Measurements from ENCODE around the gene WDR64.

Gene WDR64

DNA sequence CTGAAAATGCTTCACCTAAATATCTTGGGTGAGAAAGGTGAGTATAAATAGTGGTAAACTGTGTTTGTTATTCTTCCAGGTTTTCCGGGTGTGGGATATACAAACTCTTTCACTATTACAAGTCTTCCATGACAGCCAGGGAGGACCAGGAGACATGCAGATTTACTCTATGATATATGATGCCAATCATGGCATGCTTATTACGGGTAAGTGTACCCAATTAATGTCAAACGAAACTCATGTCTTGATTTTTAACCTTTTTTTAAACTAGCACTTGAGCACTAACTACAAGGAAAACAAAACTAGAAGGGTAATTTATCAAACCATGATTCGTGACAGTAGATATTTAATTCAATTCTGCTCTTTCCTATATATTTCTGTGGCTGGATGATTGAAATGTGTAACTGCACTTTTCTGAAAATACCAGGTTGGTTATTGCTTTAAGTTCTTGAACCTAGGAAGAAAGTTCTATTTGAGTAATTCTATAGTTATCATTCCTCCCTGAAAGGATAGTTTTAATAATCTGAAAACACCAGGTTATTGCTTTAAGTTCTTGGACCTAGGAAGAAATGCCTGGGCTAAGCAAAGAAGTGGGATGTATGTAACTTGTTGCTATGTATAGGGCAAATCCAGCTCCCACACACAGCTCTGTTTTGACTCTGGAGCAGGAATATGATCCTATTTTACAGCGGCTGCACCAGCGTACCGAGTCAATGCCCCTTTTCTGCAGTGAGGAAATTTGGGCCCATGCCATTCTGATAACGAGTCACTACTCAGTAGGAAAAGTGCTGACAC is 86.4 kb downstream of the WDR64 start:
- no peaks in the 10 kb centered on the region for H3K9me3 ChIP-seq (ENCODE audit: control insufficient read depth in 2 of 2, low read length in 2 of 2)
- H3K4me1 ChIP-seq (ENCODE audit: control insufficient read depth, insufficient read depth, low read length), result no peaks in the 10 kb centered on the region
- H3K36me3 ChIP-seq (ENCODE audit: control insufficient read depth in 2 of 2, insufficient read depth in 2 of 2, low read length in 2 of 2), result no peaks in the 10 kb centered on the region
- H3K4me3 ChIP-seq (ENCODE audit: low read length in 2 of 2), result no peak overlapping the region
- no peak overlapping the region for H3K27ac ChIP-seq (ENCODE audit: low read length)
- no peaks in the 10 kb centered on the region for H3K27me3 ChIP-seq (ENCODE audit: control insufficient read depth in 1 of 2, insufficient read depth in 2 of 2, low read length in 2 of 2)
- no peak overlapping the region for H3K9ac ChIP-seq (ENCODE audit: low read length in 2 of 2)

DNA sequence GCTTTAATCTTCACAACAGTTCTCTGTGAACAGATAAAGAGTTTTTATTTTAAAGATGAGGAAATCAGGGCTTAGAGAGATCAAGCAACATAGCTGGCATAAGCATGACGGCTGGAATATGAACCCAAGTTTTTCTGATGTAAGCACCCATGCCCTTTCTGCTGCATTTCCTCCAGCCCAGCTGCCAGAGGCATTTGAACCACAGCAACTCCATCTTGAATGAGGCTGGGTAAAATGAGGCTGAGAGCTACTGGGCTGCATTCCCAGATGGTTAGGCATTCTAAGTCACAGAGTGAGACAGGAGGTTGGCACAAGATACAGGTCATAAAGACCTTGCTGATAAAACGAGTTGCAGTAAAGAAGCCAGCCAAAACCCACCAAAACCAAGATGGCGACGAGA is 90.0 kb downstream of the WDR64 start:
- Histone ChIP-seq H3K4me3 (ENCODE audit: low read length in 2 of 2) (no peak overlapping the region), H3K9me3 (ENCODE audit: control insufficient read depth in 2 of 2, low read length in 2 of 2) (no peaks in the 10 kb centered on the region), H3K36me3 (ENCODE audit: control insufficient read depth in 2 of 2, insufficient read depth in 2 of 2, low read length in 2 of 2) (no peaks in the 10 kb centered on the region), H3K9ac (ENCODE audit: low read length in 2 of 2) (no peak overlapping the region), H3K27me3 (ENCODE audit: control insufficient read depth in 1 of 2, insufficient read depth in 2 of 2, low read length in 2 of 2) (no peaks in the 10 kb centered on the region), H3K4me1 (ENCODE audit: control insufficient read depth, insufficient read depth, low read length) (no peaks in the 10 kb centered on the region), H3K27ac (ENCODE audit: low read length) (no peak overlapping the region)

DNA sequence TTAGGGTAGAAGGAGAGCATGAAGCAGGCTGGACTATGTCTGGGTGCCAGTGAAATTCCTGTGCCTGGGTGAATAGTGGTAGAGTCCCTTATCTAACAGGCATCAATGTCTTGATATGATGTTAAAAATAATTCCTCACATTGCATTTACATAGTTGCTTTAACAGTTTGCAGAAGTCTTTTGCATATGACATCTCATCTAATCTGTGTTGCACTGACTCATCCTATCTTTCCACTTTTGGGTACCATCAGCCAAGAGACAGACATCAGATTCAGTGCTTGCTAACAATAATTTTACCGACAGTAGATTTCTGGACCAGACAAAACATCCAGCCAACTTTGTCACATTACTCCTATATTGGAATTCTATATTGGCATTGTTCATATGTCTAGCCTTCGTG is 92.5 kb downstream of the WDR64 start:
- Histone ChIP-seq H3K4me3 (ENCODE audit: low read length in 2 of 2) (no peak overlapping the region), H3K9me3 (ENCODE audit: control insufficient read depth in 2 of 2, low read length in 2 of 2) (no peaks in the 10 kb centered on the region)

DNA sequence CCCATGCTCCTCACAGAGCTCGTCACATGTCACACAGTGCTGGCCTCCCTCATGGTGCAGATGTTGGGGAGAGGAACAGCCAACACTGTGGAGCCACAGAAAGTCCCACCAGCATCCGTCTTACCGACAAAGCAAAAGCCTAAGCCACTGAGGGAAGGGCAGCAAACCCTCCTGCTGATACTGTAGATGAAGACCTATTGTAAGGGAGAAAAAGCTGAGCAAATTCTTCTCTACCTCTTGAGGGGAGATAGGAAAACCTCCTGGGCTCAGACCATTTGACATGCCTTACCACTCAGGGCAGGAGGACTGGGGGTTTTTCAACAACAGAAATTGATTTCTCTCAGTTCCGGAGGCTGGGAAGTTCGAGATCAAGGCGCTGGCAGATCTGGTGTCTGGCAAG is 95.9 kb downstream of the WDR64 start:
- H3K4me1 ChIP-seq (ENCODE audit: control insufficient read depth, insufficient read depth, low read length), result no peaks in the 10 kb centered on the region
- no peak overlapping the region for H3K27ac ChIP-seq (ENCODE audit: low read length)
- no peaks in the 10 kb centered on the region for H3K9me3 ChIP-seq (ENCODE audit: control insufficient read depth in 2 of 2, low read length in 2 of 2)
- no peaks in the 10 kb centered on the region for H3K36me3 ChIP-seq (ENCODE audit: control insufficient read depth in 2 of 2, insufficient read depth in 2 of 2, low read length in 2 of 2)
- H3K27me3 ChIP-seq (ENCODE audit: control insufficient read depth in 1 of 2, insufficient read depth in 2 of 2, low read length in 2 of 2), result no peaks in the 10 kb centered on the region
- no peak overlapping the region for H3K9ac ChIP-seq (ENCODE audit: low read length in 2 of 2)
- H3K4me3 ChIP-seq (ENCODE audit: low read length in 2 of 2), result no peak overlapping the region

More for the DNA sequence above, 92.5 kb downstream of the WDR64 start:
- Histone ChIP-seq H3K36me3 (ENCODE audit: control insufficient read depth in 2 of 2, insufficient read depth in 2 of 2, low read length in 2 of 2) (no peaks in the 10 kb centered on the region), H3K27ac (ENCODE audit: low read length) (no peak overlapping the region), H3K9ac (ENCODE audit: low read length in 2 of 2) (no peak overlapping the region), H3K27me3 (ENCODE audit: control insufficient read depth in 1 of 2, insufficient read depth in 2 of 2, low read length in 2 of 2) (no peaks in the 10 kb centered on the region), H3K4me1 (ENCODE audit: control insufficient read depth, insufficient read depth, low read length) (no peaks in the 10 kb centered on the region)

DNA sequence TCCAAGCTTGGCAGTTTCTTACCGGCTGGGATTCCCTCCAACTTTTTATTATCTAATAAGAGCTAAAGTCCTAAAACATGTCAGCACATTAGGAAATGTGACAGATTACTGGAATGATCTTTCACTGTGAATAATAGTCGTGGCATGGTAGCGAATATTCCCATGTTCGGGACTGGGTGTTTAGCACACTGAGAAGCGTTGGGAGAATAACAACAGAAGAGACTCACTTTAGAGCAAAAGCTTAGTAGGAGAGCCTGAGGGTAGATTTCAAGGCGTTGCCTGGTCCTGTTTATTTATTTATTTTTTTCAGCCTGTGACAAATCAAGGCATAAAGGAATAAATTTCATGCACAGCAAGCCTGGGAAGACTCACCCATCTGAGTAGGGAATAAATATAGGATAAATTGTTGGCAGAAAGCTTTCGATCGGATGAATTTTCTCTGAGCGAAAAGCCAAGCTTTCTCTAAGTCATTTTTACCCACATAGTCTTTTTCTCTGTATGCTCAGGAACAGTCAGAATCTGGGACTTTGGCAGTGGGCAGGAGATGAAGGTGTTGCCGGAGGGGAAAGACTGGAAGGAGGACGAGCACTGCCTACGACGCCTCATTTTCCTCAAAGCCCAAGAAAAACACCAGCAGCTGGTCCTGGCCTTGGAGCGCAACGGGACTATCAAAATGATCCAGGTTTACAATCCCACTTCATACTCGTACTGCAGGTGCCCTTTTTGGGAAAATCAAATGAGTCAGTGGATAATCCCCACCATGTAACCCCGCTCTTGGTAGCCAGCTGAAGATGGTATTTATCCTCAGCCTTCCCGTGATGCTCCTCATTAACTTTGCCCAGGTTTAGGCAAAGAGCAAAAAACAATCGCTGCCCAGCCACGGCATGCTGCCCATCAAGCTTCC is 97.2 kb downstream of the WDR64 start:
- Histone ChIP-seq H3K36me3 (ENCODE audit: control insufficient read depth in 2 of 2, insufficient read depth in 2 of 2, low read length in 2 of 2) (no peaks in the 10 kb centered on the region), H3K27ac (ENCODE audit: low read length) (no peak overlapping the region), H3K9ac (ENCODE audit: low read length in 2 of 2) (no peak overlapping the region), H3K4me3 (ENCODE audit: low read length in 2 of 2) (no peak overlapping the region), H3K9me3 (ENCODE audit: control insufficient read depth in 2 of 2, low read length in 2 of 2) (no peaks in the 10 kb centered on the region), H3K27me3 (ENCODE audit: control insufficient read depth in 1 of 2, insufficient read depth in 2 of 2, low read length in 2 of 2) (no peaks in the 10 kb centered on the region), H3K4me1 (ENCODE audit: control insufficient read depth, insufficient read depth, low read length) (no peaks in the 10 kb centered on the region)

DNA sequence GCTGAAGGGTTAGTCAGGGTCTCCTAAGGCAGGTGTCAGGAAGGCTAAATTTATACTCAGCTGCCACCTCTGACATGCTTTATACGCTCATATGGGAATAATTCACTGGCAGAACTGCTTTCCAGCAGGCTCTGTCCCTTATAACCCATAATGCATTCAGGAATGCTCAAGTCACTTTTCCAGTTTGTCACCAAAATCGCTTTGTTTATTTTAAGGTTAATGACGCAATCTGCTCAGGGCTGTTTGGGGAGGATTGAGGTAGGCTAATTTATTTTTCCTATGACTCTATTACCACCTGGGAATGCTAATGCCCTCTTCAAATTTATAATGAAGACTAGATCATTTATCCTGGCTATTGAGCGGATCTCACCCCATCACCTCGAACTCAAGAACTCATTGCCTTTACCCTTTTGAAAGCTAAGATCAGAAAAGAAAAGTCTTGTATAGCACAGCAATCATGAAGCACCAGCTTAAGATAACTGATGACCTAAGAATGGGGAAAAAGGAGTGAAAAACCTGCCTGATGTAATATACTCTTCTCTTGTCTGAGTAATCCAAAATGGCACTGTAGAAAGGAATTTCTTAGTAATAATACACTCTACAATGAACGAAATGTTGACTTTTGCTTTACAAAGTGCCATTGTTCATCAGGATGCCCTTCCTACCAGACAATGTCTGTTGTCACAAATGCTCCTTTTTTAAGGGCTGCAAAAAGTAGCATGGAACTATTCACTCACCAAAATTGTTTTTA is 98.0 kb downstream of the WDR64 start:
- H3K4me1 ChIP-seq (ENCODE audit: control insufficient read depth, insufficient read depth, low read length), result no peaks in the 10 kb centered on the region
- no peak overlapping the region for H3K4me3 ChIP-seq (ENCODE audit: low read length in 2 of 2)
- H3K27me3 ChIP-seq (ENCODE audit: control insufficient read depth in 1 of 2, insufficient read depth in 2 of 2, low read length in 2 of 2), result no peaks in the 10 kb centered on the region
- H3K36me3 ChIP-seq (ENCODE audit: control insufficient read depth in 2 of 2, insufficient read depth in 2 of 2, low read length in 2 of 2), result no peaks in the 10 kb centered on the region
- no peak overlapping the region for H3K9ac ChIP-seq (ENCODE audit: low read length in 2 of 2)
- no peak overlapping the region for H3K27ac ChIP-seq (ENCODE audit: low read length)
- H3K9me3 ChIP-seq (ENCODE audit: control insufficient read depth in 2 of 2, low read length in 2 of 2), result no peaks in the 10 kb centered on the region

DNA sequence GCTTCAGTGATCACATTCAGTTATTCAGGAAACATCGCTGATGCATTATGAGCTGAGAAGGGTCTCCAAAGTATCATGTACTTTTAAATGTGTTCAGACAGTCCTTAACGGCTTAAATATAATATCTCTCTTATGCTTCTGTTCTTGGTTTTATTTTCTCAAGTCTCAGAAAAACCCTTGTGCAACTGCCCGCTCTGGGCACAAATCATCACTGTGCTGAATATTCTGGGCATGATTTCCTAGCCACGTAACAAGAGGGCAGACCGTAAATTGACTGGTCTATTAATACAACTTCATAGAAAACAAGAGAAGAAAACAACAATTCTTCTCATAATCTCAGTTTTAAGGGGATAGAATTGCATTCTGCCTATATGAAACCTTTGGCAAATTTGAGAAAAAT is 99.4 kb downstream of the WDR64 start:
- Histone ChIP-seq H3K9me3 (ENCODE audit: control insufficient read depth in 2 of 2, low read length in 2 of 2) (no peaks in the 10 kb centered on the region), H3K27me3 (ENCODE audit: control insufficient read depth in 1 of 2, insufficient read depth in 2 of 2, low read length in 2 of 2) (no peaks in the 10 kb centered on the region), H3K9ac (ENCODE audit: low read length in 2 of 2) (no peak overlapping the region), H3K27ac (ENCODE audit: low read length) (no peak overlapping the region), H3K4me1 (ENCODE audit: control insufficient read depth, insufficient read depth, low read length) (no peaks in the 10 kb centered on the region), H3K36me3 (ENCODE audit: control insufficient read depth in 2 of 2, insufficient read depth in 2 of 2, low read length in 2 of 2) (no peaks in the 10 kb centered on the region), H3K4me3 (ENCODE audit: low read length in 2 of 2) (no peak overlapping the region)

DNA sequence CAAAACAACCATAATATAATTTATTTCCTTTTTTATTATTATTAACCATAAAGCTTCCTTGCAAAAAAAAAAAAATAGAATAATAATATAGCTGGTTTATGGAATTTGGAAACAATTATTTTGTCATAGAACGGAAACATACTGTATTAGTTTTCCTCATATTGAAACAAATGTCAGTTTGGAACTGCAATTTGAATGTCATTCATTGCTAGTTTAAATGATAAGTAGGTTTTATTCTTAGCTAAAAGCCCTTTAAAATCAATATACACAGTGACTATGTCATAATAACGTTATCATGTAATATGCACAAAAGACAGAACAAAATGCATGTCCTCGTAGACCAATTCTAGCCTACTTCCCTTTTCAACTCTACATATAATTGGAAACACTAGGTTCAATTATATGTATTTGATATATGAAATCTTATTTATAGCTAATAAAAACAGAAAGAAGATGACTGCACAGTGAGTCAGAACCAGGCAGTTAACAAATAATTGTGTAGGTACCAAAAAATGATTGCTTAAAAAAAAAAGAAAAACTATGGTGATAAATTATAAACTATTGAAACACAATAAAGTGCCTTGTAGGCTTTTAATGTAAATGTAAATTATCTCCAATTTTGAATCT is 110.7 kb downstream of the WDR64 start:
- no peaks in the 10 kb centered on the region for H3K36me3 ChIP-seq (ENCODE audit: control insufficient read depth in 2 of 2, insufficient read depth in 2 of 2, low read length in 2 of 2)
- H3K4me3 ChIP-seq (ENCODE audit: low read length in 2 of 2), result no peak overlapping the region
- no peak overlapping the region for H3K27ac ChIP-seq (ENCODE audit: low read length)
- no peaks in the 10 kb centered on the region for H3K4me1 ChIP-seq (ENCODE audit: control insufficient read depth, insufficient read depth, low read length)
- peaks cover 0 to 1% of the 10 kb centered on the region in 2 donors for H3K27me3 ChIP-seq (ENCODE audit: control insufficient read depth in 1 of 2, insufficient read depth in 2 of 2, low read length in 2 of 2)
- no peaks in the 10 kb centered on the region for H3K9me3 ChIP-seq (ENCODE audit: control insufficient read depth in 2 of 2, low read length in 2 of 2)
- no peak overlapping the region for H3K9ac ChIP-seq (ENCODE audit: low read length in 2 of 2)

DNA sequence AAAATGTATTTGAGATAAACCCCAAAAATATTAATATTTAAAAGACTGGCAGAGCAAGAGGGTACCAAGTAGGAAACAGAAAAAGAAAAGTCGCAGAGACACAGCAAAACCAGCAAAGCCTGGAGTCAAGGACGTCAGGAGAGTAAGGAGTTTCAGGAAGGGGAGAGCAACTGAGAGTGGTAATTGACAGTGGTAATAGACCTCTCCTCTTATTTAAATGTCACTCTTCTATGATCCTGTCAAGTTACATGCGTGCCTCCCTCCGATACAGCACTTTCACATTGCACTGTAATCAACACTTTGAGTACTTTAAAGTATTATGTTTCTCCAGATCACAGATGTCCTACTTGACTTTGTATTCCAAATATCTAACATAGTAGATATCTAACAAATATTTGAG is 113.3 kb downstream of the WDR64 start:
- no peak overlapping the region for H3K9ac ChIP-seq (ENCODE audit: low read length in 2 of 2)

DNA sequence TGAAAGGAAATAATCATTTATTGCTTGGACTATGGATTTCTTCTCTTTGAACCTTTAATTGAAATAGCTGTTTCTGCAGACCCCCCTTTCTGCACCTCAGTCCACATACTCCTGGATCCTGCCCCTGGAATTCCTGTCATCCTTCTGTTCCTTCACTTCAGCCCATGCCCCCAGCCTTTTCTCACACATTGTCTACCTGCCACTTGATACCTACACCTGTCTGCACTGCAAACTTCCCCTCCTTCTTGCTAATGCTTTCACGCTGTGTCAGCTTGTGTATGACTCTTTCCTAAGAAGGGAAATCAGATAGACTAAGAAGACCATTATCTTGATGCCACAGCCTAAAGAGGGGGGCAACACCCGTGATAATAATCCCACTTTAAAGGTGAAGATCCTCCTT is 115.7 kb downstream of the WDR64 start:
- Histone ChIP-seq H3K4me1 (ENCODE audit: control insufficient read depth, insufficient read depth, low read length) (no peaks in the 10 kb centered on the region), H3K36me3 (ENCODE audit: control insufficient read depth in 2 of 2, insufficient read depth in 2 of 2, low read length in 2 of 2) (no peaks in the 10 kb centered on the region), H3K4me3 (ENCODE audit: low read length in 2 of 2) (no peak overlapping the region), H3K9me3 (ENCODE audit: control insufficient read depth in 2 of 2, low read length in 2 of 2) (no peaks in the 10 kb centered on the region), H3K27me3 (ENCODE audit: control insufficient read depth in 1 of 2, insufficient read depth in 2 of 2, low read length in 2 of 2) (peaks cover 0 to 3% of the 10 kb centered on the region in 2 donors), H3K9ac (ENCODE audit: low read length in 2 of 2) (no peak overlapping the region), H3K27ac (ENCODE audit: low read length) (no peak overlapping the region)

More for the DNA sequence above, 113.3 kb downstream of the WDR64 start:
- Histone ChIP-seq H3K27me3 (ENCODE audit: control insufficient read depth in 1 of 2, insufficient read depth in 2 of 2, low read length in 2 of 2) (peaks cover 0 to 3% of the 10 kb centered on the region in 2 donors), H3K4me3 (ENCODE audit: low read length in 2 of 2) (no peak overlapping the region), H3K27ac (ENCODE audit: low read length) (no peak overlapping the region), H3K36me3 (ENCODE audit: control insufficient read depth in 2 of 2, insufficient read depth in 2 of 2, low read length in 2 of 2) (no peaks in the 10 kb centered on the region), H3K9me3 (ENCODE audit: control insufficient read depth in 2 of 2, low read length in 2 of 2) (no peaks in the 10 kb centered on the region), H3K4me1 (ENCODE audit: control insufficient read depth, insufficient read depth, low read length) (no peaks in the 10 kb centered on the region)
